DOHH2 (cell line): ENCODE results near the gene POLR2B.

Experiments used
- CTCF ChIP-seq: fragments of 200-600 bp; sonication (generic); IDR thresholded peaks from one replicate; pipeline ENCODE4 v1.5.1; 2014; ENCODE audit warnings: antibody characterized with exemption, mild to moderate bottlenecking, low read depth, low read length; ENCODE audit not compliant: poor library complexity, severe bottlenecking
- EZH2phosphoT487 ChIP-seq: fragments of 200-600 bp; sonication (generic); IDR thresholded peaks from 2 replicates; pipeline ENCODE4 v1.6.1; 2017; ENCODE audit warnings: borderline replicate concordance, mild to moderate bottlenecking, antibody characterized with exemption, low read length, moderate library complexity, mixed read lengths

DNA sequence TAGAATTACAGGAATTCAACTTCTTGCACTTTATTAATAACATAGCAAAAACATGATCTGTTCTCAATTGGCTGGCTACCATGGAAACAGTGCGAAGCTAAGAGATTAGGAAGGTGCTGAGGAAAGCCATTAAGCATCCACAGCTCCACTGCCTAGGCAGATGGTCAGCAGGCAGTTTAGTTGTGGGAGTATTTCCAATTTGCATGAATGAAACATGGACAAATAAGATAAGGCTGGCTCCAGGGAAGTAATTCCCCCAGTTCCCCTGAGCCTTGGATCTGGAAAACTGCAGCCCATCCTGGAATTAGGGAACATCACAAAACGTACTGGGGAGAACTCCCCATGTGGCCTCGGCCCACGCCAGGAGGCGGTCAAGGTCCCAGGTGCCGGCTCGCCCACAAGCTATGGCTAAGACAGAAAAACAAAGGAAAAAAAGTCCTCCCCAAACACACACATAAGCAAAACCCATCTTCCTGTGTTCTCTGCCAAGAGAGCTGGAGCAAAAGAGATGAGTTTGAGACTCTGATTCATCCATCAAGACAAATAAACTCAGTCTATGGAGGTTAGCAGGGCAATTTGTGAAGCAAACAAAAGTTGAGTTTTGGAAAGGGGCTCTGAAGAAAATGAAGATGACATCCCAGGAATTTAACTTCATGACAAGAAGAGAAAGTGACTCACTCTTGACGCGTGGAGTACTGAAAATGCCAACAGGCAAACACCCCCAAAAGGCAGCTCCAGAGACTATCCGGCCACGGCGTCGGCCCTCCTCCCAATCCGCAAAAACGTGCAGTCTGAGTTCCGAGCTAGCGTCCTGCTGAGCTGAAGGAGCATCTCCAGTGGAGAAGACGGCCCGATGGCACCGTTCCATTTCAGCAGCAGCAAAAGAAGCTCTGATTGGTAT is 86.4 kb downstream of the POLR2B start:
- TF ChIP-seq CTCF, result no peak
- TF ChIP-seq EZH2phosphoT487, result no peak
